HG03064 (cell line): Measurements from ENCODE around the gene TUBGCP6.

Source experiments
- ATAC-seq: cut with Tn5 transposase; IDR thresholded peaks from one replicate; pipeline ENCODE4 v1.9.1; 2021; ENCODE audit warnings: low read depth; ENCODE audit not compliant: unreplicated experiment

Gene TUBGCP6

DNA sequence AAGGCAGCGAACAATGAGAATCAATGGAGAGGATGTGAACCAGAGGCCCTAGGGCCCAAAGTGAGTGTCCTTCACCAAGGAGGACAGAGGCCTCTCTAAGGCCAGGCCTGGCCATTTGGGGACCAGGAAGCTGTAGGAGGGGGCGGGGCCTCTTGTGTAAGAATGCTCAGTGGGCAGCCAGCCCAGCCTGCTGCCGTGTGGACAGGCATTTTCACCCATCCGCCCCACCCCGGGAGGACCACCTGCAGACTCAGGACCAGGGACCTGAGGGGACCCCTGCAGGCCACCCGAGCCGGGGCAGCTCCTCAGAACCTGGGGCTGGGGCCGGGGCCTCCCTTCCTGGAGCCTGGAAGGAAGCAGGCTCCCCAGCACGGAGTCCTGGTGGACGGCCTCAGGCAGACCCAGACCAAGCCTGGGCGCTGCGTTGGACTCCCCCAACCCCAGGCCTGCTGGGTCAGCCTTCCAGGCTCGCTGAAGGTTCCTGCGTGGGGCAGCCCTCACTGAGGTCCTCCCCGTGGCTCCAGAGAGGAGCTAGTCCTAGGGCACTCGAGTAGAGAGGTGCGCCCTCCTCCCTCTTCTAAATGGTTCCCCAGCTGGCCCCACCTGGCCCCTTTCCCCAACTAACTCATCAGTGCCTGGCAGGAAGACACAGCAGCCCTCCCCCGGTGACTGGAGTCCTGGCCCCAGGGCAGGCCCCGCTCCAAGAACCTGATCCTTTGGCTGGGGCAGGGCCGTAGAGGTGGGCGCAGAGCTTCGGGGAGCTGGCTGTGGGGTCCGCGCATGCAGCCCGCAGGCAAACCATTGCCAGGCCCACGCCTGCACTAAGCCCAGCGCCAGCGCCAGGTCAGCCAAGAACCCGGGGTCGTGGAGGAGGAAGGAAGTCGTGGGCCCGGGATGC is 60.6 kb downstream of the TUBGCP6 start:
- ATAC-seq = no peak

DNA sequence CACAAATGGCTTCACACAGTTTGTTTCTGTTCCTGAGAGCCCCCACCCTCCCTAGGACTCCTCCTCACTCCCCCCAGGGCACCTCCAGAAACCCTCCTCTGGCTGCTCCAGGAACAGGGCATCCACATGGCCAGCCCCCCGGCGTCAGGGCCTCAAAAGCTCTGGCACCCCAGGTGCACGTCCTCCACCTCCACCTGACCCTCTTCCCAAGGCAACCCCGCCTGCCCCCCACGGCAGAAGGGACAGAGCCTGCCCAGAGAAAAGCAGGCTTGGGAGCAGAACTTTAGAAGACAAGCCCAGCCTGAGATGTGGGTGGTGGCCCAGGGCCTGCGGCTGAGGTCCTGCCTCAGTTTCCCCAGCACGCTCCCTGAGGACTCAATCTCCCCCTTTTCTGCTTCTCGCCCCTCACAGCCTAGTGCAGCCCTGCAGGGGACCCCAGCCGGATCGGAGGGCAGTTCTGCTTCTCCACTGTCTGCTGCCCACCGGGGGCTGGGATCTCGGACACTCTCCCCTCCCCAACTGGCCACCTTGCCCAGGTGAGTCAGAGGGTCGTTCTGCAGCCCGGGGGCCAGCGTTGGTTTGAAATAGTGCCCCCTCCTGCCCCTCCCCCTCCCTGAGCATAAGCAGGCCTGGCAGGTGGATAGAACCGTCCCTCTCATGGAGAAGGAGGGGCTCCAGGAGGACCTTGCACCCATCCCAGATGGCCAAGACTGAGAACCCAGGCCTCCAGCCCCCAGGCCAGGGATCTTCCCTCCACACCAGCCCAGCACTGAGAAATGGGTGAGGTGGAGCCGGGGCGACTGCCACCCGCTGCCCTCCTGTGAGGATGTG is 61.5 kb downstream of the TUBGCP6 start:
- ATAC-seq = no peak

DNA sequence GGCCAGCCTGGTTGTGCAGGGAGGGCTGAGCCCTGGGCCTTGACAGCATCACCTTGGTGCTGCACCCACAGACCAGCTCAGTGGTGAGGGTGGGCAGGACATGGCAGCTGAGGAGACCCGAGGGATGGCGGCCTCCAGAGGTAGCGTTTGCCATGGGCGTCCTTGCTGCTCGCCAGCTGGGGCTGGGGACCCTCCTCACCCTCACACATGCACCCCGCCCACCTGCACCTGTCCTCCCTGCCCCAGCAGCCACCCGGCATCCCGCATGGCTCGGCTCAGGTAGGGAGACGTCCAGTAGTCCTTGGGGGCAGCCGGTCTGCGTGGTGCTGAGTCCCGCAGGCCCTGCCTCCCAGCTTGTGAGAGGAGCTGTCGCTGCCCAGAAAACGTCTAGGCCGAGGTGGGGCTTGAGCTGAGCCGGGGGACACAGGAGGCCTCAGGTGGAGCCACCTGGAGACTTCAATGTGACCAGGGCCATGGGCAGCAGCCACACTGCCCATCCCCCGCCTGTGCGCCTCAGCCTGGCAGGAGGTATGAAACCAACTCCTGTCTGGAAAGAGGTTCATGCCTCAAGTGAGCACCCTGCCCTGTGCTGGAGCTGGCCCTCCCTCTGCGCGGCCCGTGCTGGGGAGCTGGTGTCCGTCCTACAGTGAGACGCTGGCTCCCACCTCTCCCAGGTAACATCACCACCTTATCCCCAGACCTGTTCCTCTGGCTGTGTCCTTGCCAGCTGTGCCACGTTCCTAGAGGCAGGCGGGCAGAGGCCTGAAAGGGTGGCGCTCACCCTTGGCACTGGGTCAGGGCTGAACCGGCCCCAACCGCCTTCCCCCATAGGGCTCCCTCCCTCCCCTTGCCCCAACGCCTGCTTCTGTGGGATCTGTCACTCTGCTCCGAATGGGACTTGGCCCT is 62.4 kb downstream of the TUBGCP6 start:
- ATAC-seq = no peak

DNA sequence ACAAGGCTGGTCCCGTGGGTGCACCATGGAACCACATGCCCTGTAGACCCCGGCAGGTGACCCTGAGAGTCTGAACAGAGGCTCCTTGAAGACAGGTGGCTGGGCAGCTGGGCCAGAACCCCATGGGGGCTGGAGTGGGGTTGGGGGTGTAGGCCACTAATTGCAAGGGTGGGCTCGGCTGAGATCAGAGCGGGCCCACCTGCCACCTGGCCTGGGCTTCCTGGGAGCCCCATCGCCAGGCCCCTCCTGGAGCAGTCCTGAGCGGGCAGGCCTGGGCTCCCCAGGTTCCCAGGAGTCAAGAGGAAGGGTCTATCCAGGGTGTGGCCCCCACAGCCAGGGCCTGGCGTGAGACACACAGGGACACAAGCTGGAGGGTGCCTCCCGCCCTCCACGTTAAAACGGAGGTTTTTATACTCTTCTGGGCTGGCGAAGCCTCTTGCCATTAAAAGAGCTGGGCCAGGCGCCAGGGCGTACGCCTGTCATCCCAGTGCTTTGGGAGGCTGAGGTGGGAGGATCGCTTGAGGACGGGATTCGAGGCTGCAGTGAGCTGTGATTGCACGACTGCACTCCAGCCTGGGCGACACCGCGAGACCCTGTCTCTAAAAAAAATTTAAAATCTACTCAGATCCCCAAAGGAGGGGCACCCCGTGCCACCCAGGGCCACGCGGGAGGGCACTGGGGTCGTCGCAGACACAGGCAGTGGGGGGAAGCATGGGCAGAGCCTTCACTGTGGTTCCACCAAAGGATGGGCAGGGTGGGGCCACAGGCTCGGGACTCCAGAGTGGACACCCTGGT is 63.9 kb downstream of the TUBGCP6 start:
- no peak for ATAC-seq

DNA sequence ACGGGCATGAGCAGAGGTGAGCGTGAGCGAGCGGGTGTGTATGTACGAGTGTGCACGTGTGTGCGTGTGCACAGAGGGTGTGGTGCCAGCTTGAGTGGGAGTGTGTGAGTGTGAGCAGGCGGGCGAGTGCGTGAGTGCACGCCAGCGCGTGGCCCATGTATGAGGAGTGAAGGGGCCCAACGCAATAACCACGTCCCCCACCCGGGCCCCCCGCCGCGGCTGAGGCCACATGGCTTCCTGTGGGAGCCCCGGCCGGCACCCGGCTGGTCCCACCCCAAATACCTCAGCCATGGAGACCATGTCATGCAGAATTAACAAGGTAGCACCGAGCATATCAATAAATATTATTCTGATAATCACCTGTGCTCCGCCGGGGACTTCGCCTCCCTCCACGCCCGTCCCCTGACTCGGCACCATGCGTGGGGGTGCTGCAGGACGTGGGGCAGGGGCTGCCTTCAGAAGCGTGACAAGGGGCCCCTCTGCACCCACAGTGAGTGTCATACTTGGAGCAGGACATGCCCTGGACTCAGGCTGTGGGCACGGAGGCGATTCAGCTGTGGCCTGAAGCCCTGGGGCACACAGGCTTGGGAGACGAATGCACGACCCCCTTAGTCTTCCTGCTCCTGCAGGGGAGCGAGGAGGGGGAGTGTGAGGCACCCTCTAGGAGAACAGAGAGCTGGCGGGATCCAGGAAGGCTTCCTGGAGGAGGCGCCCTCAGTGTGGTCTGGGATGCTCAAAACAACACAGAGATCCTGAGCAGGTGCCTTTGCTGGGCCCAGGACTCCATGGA is 64.7 kb downstream of the TUBGCP6 start:
- ATAC-seq = no peak

DNA sequence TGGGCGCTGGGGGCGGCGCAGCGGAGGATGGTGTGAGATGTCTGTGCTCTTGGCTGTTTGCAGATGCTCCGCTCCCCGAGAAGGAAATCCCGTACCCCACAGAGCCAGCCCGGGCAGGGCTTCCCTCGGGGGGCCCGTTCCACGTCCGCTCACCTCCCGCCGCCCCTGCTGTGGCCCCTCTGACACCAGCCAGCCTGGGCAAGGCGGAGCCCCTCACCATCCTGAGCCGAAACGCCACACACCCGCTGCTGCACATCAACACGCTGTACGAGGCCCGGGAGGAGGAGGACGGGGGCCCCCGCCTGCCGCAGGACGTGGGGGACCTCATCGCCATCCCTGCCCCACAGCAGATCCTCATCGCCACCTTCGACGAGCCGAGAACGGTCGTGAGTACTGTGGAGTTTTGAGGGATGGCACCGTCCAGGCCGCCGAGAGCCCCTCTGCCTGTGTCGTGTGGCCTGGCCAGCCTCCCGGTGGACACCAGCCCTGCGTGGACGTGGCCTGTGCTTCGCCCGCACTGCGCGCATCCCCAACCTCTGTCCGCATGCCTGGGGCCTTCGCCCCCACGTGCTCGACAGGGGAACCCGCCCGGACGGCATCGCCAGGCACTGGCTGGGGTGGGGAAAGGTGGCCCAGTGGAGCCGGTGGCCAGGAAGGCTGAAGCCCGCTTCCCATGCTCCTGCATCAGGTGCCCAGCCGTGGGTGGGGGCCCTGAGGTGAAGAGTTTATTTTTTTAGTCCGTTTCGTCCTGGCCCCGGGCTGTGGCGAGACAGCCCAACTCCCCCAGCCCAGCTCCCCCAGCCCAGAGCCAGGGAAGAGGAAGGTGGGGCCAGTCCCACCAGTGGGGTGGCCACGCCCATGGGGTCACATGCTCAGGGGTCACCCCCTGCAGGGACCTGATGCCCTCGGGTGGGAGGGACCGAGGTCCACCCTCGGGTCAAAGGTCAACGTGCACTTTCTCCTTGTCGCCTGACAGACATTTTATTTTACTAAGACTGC is 65.7 kb downstream of the TUBGCP6 start:
- ATAC-seq = no peak

DNA sequence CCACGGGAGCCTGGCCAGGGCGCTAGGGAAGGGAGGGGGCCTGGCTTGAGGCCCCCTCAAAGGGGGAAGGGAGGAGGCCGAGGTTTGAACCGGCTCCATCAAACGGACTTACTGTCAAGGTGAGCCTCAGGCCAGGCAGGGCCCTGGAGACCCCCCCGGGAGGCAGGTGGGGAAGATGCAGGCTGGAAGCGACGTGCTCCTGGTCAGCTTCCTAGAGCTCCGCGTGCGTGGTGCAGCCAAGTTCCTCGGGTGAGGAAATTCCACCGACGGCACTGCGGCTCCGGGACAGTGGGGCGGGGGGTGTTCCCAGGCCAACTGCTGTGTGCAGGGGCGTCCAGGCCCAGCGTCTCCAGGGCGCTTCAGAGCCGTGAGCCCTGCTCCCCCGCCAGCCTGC is 66.4 kb downstream of the TUBGCP6 start:
- no peak for ATAC-seq

DNA sequence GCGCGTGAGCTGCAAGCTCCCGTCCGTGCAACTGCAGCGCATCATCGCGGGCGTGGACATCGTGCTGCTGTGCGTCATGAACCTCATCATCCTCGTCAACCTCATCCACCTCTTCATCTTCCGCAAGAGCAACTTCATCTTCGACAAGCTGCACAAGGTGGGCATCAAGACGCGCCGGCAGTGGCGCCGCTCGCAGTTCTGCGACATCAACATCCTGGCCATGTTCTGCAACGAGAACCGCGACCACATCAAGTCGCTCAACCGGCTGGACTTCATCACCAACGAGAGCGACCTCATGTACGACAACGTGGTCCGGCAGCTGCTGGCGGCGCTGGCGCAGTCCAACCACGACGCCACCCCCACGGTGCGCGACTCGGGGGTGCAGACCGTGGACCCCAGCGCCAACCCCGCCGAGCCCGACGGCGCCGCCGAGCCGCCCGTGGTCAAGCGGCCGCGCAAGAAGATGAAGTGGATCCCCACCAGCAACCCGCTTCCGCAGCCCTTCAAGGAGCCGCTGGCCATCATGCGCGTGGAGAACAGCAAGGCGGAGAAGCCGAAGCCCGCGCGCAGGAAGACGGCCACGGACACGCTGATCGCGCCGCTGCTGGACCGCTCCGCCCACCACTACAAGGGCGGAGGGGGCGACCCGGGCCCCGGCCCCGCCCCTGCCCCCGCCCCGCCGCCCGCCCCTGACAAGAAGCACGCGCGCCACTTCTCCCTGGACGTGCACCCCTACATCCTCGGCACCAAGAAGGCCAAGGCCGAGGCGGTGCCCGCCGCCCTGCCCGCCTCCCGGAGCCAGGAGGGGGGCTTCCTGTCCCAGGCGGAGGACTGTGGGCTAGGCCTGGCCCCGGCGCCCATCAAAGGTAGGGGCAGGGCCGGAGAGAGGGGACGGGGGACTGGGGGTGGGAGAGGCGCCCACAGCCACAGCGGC is 67.0 kb downstream of the TUBGCP6 start:
- no peak for ATAC-seq

DNA sequence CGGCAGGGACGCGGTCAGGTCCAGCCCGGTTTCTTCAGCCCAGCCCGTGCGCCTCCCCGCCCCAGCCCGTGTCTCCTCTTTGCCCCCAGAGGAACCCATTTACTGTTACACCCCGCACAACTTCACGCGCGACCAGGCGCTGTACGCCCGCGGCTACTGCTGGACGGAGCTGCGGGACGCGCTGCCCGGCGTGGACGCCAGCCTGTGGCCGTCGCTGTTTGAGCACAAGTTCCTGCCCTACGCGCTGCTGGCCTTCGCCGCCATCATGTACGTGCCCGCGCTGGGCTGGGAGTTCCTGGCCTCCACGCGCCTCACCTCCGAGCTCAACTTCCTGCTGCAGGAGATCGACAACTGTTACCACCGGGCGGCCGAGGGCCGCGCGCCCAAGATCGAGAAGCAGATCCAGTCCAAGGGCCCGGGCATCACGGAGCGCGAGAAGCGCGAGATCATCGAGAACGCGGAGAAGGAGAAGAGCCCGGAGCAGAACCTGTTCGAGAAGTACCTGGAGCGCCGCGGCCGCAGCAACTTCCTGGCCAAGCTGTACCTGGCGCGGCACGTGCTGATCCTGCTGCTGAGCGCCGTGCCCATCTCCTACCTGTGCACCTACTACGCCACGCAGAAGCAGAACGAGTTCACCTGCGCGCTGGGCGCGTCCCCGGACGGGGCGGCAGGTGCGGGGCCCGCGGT is 67.8 kb downstream of the TUBGCP6 start:
- no peak for ATAC-seq

DNA sequence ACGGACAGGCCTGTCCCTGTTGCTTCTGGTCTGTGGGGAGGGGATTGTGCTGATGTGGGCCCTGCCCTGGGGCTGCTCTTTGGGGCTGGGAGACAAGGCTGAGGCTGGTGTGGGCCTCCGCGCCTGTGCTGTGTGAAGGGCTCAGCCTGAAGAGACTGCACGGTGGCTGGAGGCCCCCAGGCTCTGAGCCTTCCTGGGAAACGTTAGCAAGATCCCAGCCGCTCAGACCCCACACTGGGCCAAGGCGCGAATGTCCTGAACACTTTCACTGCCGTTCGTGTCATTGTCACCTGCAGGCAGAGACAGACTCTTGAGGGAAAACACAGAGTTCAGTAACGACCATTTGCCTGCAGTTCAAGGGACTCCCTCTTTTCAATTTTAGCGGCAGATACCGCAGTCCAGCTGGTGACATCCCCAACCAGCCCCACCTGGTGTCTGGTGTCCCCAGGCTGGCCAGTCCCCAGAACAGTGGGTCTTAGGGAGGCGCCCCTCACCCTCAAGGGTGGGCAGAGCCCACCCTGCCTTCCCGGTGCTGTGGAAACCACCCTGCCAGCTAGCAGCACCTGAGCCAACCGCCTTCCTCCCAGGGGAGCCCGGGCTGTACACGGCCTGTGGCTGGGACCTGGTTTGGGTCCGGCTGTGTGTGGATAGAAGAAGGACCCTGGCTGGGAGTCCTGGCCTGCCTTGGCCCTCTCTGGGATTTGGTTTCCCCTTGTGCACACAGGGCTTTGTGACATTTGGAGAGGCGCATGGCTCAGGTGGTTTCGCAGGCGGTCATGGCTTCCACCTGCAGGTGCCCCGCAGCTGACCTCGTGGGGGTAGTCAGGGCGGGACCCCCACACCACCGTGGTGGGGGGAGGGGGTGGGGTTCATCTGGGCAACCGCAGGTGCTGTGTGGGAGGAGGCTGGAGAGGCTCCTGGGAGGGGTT is 68.6 kb downstream of the TUBGCP6 start:
- ATAC-seq = no peak

DNA sequence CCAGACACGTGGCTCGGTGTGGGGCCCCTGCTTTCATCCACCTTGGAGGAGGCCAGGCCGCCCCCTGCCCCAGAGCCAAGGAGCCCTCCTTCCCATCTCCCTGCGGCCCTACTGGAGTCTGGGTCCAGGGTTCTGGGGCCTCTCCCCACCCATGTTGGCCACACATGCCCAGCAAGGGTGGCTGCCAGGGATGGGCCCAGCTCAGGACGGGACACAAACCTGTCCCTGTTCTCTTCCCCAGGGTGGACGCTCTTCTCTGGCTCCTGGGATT is 69.7 kb downstream of the TUBGCP6 start:
- no peak for ATAC-seq

DNA sequence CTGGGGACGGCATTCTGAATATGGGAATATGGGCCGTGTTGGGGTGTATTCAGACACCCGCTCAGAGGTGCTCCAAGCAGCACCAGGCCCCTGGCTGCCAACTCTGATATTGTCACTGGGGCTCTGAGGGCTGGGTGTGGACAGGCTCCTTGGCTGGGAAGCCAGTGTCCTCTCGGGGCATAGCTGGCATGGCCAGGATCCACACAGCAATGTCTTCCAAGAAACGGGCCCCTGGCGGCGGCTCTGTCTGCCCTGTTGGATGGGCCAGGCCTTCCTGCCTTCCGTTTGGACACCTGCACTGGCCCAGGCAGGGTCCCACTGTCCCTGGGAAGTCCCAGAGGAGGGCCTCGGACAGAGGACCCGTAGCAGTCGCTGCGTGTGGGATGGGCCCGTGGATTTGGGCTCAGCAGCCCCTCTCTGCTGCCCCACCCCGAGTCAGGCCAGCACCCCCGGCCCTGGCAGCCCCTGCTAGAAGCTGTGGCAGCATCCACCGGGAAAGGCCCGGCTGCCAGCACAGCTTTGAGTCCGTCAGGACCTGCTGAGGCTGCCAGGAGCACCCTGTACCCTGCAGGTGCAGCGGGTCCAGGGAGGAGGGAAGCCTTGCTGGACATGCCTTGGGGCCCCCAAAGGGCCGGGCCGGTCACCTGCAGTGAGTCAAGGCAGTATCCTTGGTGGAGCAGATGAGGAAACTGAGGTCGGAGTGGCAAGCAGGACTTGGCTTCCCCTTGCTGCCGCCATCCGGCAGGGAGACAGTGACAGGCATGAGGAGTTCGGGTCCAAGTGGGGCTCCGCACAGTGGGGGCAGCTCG is 70.2 kb downstream of the TUBGCP6 start:
- ATAC-seq = no peak

DNA sequence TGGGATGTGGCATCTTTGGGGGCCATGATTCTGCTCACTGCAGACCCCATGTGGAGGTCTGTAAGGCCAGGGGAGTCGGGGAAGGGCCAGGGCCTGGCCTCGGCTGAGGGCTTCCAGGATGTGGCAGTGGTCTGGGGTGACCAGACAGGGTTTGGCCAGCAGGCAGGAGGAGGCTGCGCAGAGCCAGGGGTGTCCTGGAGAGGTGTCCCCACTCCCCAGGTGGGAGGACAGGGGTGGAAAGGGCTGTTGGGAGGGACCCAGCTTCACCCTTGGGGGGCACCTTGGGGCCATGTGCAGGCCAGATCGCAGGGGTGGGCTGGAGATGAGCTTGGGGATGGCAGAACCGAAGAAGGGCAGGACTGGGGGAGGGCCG is 70.9 kb downstream of the TUBGCP6 start:
- no peak for ATAC-seq

DNA sequence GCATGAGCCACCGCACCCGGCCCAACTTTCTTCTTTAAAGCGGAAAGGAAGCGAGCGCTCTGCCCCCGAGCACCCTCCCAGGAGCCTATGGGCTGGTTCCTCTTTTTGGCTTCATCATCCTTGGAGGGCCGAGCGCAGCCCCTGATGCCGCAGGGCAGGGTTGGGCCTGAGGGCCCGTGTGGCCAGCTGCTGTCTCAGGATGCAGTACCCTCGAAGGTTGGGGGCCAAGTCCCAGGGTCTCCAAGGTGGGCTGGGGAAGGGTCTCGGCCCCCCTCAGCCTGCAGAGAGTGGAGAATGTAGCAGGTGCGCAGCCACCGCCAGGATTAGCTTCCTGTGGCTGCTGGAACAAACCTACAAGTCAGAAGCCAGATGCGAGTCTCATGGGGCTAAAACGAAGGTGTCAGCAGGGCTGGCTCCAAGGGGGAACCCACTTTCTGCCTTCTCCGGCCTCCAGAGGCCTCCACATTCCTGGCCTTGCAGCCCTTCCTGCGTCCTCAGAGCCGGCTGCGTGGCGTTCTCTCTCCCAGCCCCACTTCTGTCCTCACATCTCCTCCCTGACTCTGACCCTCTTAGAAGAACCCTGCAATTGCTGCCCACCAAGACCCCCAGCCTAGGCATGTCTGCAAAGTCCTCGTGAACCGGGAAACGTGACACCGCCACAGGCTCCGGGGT is 71.4 kb downstream of the TUBGCP6 start:
- no peak for ATAC-seq
